DMS153 treated with DMSO at 0.1 percent for 48 hours (cell line): ENCODE data around the gene CAMK2G.
"Not testable (repeated sequence)": the region's sequence is repeated elsewhere in the genome, so short reads cannot be mapped to it uniquely, and the experiment has no call there.

Experiments used
- DNase-seq: peaks from one replicate; lab custom pipeline; 2025; ENCODE audit not compliant: unreplicated experiment; lab: John Stamatoyannopoulos, UW

Gene CAMK2G

GRCh38 chr10:73841526-73842285 lies 32.6 kb downstream of the CAMK2G start:
- DNase-seq = no peak

- DNase-seq = no peak
These were observed 33.3 kb downstream of the CAMK2G start for GRCh38 chr10:73841061-73841421.

- DNase-seq = no peak
These were observed 33.8 kb downstream of the CAMK2G start for GRCh38 chr10:73840403-73841060.

GRCh38 chr10:73840056-73840402 lies 34.3 kb downstream of the CAMK2G start:
- no peak for DNase-seq

GRCh38 chr10:73839276-73839966 lies 34.9 kb downstream of the CAMK2G start:
- DNase-seq = no peak

GRCh38 chr10:73838827-73839226 lies 35.5 kb downstream of the CAMK2G start:
- DNase-seq = no peak

- no peak for DNase-seq
These were observed 36.3 kb downstream of the CAMK2G start for GRCh38 chr10:73838008-73838567.

- DNase-seq = no peak
These were observed 37.3 kb downstream of the CAMK2G start for GRCh38 chr10:73837072-73837471.

GRCh38 chr10:73836427-73836980 lies 37.9 kb downstream of the CAMK2G start:
- DNase-seq = no peak

GRCh38 chr10:73829090-73829489 lies 45.3 kb downstream of the CAMK2G start:
- DNase-seq = not testable (repeated sequence)

- no peak for DNase-seq
These were observed 46.2 kb downstream of the CAMK2G start for GRCh38 chr10:73828161-73828560.

- DNase-seq = no peak
These were observed 46.8 kb downstream of the CAMK2G start for GRCh38 chr10:73827346-73828089.

GRCh38 chr10:73824146-73824725 lies 50.1 kb downstream of the CAMK2G start:
- DNase-seq = no peak

- DNase-seq = no peak
These were observed 51.0 kb downstream of the CAMK2G start for GRCh38 chr10:73823391-73823790.

- no peak for DNase-seq
These were observed 54.8 kb downstream of the CAMK2G start for GRCh38 chr10:73819513-73820093.

GRCh38 chr10:73819081-73819480 lies 55.3 kb downstream of the CAMK2G start:
- no peak for DNase-seq

GRCh38 chr10:73818402-73818801 lies 56.0 kb downstream of the CAMK2G start:
- no peak for DNase-seq

GRCh38 chr10:73817826-73818225 lies 56.5 kb downstream of the CAMK2G start:
- no peak for DNase-seq

GRCh38 chr10:73816917-73817729 lies 57.2 kb downstream of the CAMK2G start:
- DNase-seq = no peak
